ENCODE data around the gene LILRA5.

DNA sequence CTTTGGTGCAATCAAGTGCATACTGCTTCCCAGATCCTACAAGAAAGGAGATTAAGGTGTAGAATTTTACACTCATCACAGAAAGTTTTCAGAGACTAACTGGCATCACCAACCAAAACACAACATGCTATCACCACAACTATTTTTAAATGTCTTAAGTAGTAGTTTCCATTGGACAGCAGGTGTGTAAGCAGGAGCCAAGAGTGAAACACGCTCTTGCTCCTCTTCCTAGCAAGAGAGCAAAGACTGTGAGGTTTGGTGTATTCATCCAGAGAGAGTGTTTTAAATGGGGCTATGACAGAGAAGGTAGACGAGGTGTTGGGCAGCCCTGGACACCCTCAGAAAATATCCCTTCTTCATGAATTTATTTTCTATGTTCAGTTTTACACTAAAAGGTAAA, 38.5 kb upstream of the LILRA5 start:
- no peak for TF ChIP-seq GATA2 (IDR thresholded peaks at IDR 0.05; ENCODE audit: low read depth, low read length)
- no peak for TF ChIP-seq GATA3 (IDR thresholded peaks at IDR 0.05; ENCODE audit: low read depth, low read length)
